Common myeloid progenitor, CD34-positive (primary cell): ENCODE measurements around the gene HBQ1.
"Not testable (repeated sequence)": the region's sequence is repeated elsewhere in the genome, so short reads cannot be mapped to it uniquely, and the experiment has no call there.

Experiments used
- CTCF ChIA-PET: fragments of 350-600 bp; sonication (Branson Sonifier 250); formaldehyde crosslinking; loops from one replicate; lab custom pipeline; 2021; ENCODE audit warnings: antibody characterized with exemption; lab: Charles Lee
- POLR2A ChIA-PET: fragments of 350-600 bp; sonication (Branson Sonifier 250); formaldehyde crosslinking; loops from one replicate; lab custom pipeline; 2021; ENCODE audit warnings: antibody characterized with exemption; lab: Charles Lee
- DNase-seq, 3 donors: peaks; one replicate each; pipeline versions ENCODE4 v3.0.0 to v3.0.0-alpha.2; 2013
- H3K27ac ChIP-seq, 2 experiments: 1 replicate in 1 of 2; 2 replicates in 1 of 2; pipeline ENCODE4 v1.7.0; 2013; ENCODE audit warnings: inconsistent platforms in 2 of 2, low read length in 2 of 2, mild to moderate bottlenecking in 2 of 2, low read depth in 1 of 2, moderate library complexity in 1 of 2; ENCODE audit not compliant: severe bottlenecking in 2 of 2, insufficient read depth in 1 of 2, poor library complexity in 1 of 2
- H3K27me3 ChIP-seq, 5 experiments: replicated peaks in 2 of 5; 1 replicate in 3 of 5; 2 replicates in 2 of 5; pipeline versions ENCODE4 v1.6.1 to v1.7.0; 2013; ENCODE audit warnings: low read length in 4 of 5, mild to moderate bottlenecking in 2 of 5, moderate library complexity in 2 of 5, inconsistent platforms in 1 of 5; ENCODE audit not compliant: insufficient read depth in 5 of 5, control insufficient read depth in 4 of 5
- H3K36me3 ChIP-seq, 4 experiments: 1 replicate in 2 of 4; 2 replicates in 2 of 4; pipeline versions ENCODE4 v1.6.1 to v1.7.0; 2013; ENCODE audit warnings: low read length in 3 of 4, control low read depth in 1 of 4, mild to moderate bottlenecking in 1 of 4; ENCODE audit not compliant: control insufficient read depth in 4 of 4, insufficient read depth in 4 of 4
- H3K4me1 ChIP-seq, 4 experiments: 1 replicate in 3 of 4; 2 replicates in 1 of 4; pipeline versions ENCODE4 v1.6.1 to v1.7.1; 2013; ENCODE audit warnings: low read length in 3 of 4, mild to moderate bottlenecking in 3 of 4, control low read depth in 1 of 4, inconsistent platforms in 1 of 4, moderate library complexity in 1 of 4; ENCODE audit not compliant: control insufficient read depth in 4 of 4, insufficient read depth in 4 of 4; ENCODE audit errors: control extremely low read depth in 1 of 4
- H3K4me3 ChIP-seq, 7 experiments: 1 replicate in 4 of 7; 2 replicates in 3 of 7; pipeline versions ENCODE4 v1.5.1 to v1.7.0; 2013; ENCODE audit warnings: mild to moderate bottlenecking in 7 of 7, low read length in 6 of 7, moderate library complexity in 6 of 7, inconsistent platforms in 2 of 7, low read depth in 2 of 7, control low read depth in 1 of 7; ENCODE audit not compliant: insufficient read depth in 4 of 7, control insufficient read depth in 1 of 7; ENCODE audit errors: extremely low read depth in 1 of 7
- H3K9me3 ChIP-seq, 5 experiments: 1 replicate in 4 of 5; 2 replicates in 1 of 5; pipeline versions ENCODE4 v1.6.1 to v1.7.1; 2013; ENCODE audit warnings: low read length in 4 of 5, mild to moderate bottlenecking in 2 of 5, inconsistent platforms in 1 of 5, low read depth in 1 of 5, moderate library complexity in 1 of 5; ENCODE audit not compliant: control insufficient read depth in 4 of 5, insufficient read depth in 2 of 5; ENCODE audit errors: control extremely low read depth in 1 of 5
- WGBS: methylation state at CpG from one replicate; pipeline ENCODE4 v1.1.5; 2013; ENCODE audit not compliant: insufficient coverage; 5-methylcytosine and 5-hydroxymethylcytosine counted together

The HBQ1 gene

GRCh38 chr16:228852-229730 lies 48.8 kb downstream of the HBQ1 start, which contains the start of gene LUC7L:
TSS of gene LUC7L (minus strand) at chr16:229449. CDS start at chr16:229339, 110 bp downstream.
- WGBS, result under 1% methylated on average over 71 of the region's 88 CpGs

GRCh38 chr16:229731-230281 lies 49.5 kb downstream of the HBQ1 start:
- CTCF ChIA-PET, result no interaction called here

More at GRCh38 chr16:228852-229730, 48.8 kb downstream of the HBQ1 start, which contains the start of gene LUC7L:
- Histone ChIP-seq H3K27me3 (no peaks in the 10 kb centered on the region), H3K4me1 (peaks cover 11 to 20% (median 18%) of the 10 kb centered on the region in 4 experiments), H3K4me3 (peak within 1 kb of the TSS; percentile 60 to 99 (median 89)), H3K9me3 (no peaks in the 10 kb centered on the region), H3K36me3 (peaks cover 12 to 29% (median 26%) of the 10 kb centered on the region in 4 experiments), H3K27ac (peak within 1 kb of the TSS; percentile 78 to 93)
- DNase-seq, result peak; percentile 87 to 92 (median 90)
- POLR2A ChIA-PET, result interaction anchor here (0.9 kb wide), 1 partner anchor 96 kb away, joined by 3 read pairs; no protein-coding TSS in a partner anchor
- CTCF ChIA-PET, result interaction anchor here (1.0 to 2.5 kb wide), 9 partner anchors 10 to 138 kb away, joined by 3 to 11 read pairs (median 5); no protein-coding TSS in a partner anchor

GRCh38 chr16:230351-230750 lies 50.1 kb downstream of the HBQ1 start:
- DNase-seq, H3K9me3 ChIP-seq, POLR2A ChIA-PET, H3K27me3 ChIP-seq, CTCF ChIA-PET, H3K4me3 ChIP-seq, H3K27ac ChIP-seq: not testable (repeated sequence)
- Histone ChIP-seq H3K36me3 (peaks cover 7 to 23% (median 19%) of the 10 kb centered on the region in 4 experiments), H3K4me1 (peaks cover 11 to 27% (median 19%) of the 10 kb centered on the region in 4 experiments)
- WGBS, result 98% methylated on average over 14 of the region's 18 CpGs

More at GRCh38 chr16:229731-230281, 49.5 kb downstream of the HBQ1 start:
- Histone ChIP-seq H3K27ac (no peak overlapping the region), H3K9me3 (no peaks in the 10 kb centered on the region), H3K4me1 (peaks cover 11 to 23% (median 18%) of the 10 kb centered on the region in 4 experiments), H3K4me3 (peak overlapping the region in 5 of 7 experiments; percentile 88 to 99 (median 89)), H3K36me3 (peaks cover 10 to 26% (median 22%) of the 10 kb centered on the region in 4 experiments), H3K27me3 (no peaks in the 10 kb centered on the region)
- no peak for DNase-seq
- 87% methylated on average over 18 of the region's 22 CpGs for WGBS
- POLR2A ChIA-PET, result interaction anchor here (0.9 kb wide), 1 partner anchor 95 kb away, joined by 3 read pairs; no protein-coding TSS in a partner anchor
